ENCODE results near the gene IRF2BP1.

- TF ChIP-seq POLR2A (IDR thresholded peaks at IDR 0.05; ENCODE audit: low read depth, low read length) (no peak), POLR2AphosphoS5 (IDR thresholded peaks at IDR 0.05; ENCODE audit: low read depth, low read length) (no peak)
Observed at GRCh38 chr19:45847663-45848062, 38.3 kb downstream of the IRF2BP1 start.
